B cell (primary cell): ENCODE results near the gene PRUNE1. TPM values are rescaled to one million over a fixed set of nuclear protein-coding genes. Genes with fewer than 3 reads are reported as not detected.

ENCODE experiments used
- ATAC-seq: fragments of 200-7000 bp; cut with Tn5 transposase; one replicate; pipeline ENCODE4 v1.10.0; 2021; ENCODE audit warnings: low read depth, mild to moderate bottlenecking, moderate number of reproducible peaks, moderate library complexity
- CTCF ChIA-PET: fragments of 350-600 bp; sonication (Branson Sonifier 250); formaldehyde crosslinking; loops from one replicate; lab custom pipeline; 2021; ENCODE audit warnings: antibody characterized with exemption, inconsistent platforms; lab: Charles Lee
- POLR2A ChIA-PET: fragments of 350-600 bp; sonication (Branson Sonifier 250); formaldehyde crosslinking; loops from one replicate; lab custom pipeline; 2021; ENCODE audit warnings: antibody characterized with exemption; lab: Charles Lee
- DNase-seq: peaks from one replicate; pipeline ENCODE4 v3.0.0; 2013
- H2AFZ ChIP-seq: 2 replicates; pipeline ENCODE4 v1.6.1; 2012; ENCODE audit warnings: mild to moderate bottlenecking, low read depth, low read length; ENCODE audit not compliant: insufficient read depth, poor library complexity, severe bottlenecking
- H3K27ac ChIP-seq, 2 donors: 1 replicate in 1 of 2; 2 replicates in 1 of 2; pipeline ENCODE4 v1.5.1; 2012 to 2013; ENCODE audit warnings: low read length in 2 of 2, mild to moderate bottlenecking in 2 of 2, moderate library complexity in 1 of 2
- H3K27me3 ChIP-seq, 4 experiments: fragments of 200-600 bp in 1 of 4; sonication (generic) in 1 of 4; replicated peaks in 1 of 4; 1 replicate in 2 of 4; 2 replicates in 2 of 4; pipeline versions ENCODE4 v1.6.1 to v1.7.0; 2013 to 2016; ENCODE audit warnings: low read length in 3 of 4, mild to moderate bottlenecking in 2 of 4, mixed read lengths in 1 of 4, moderate library complexity in 1 of 4; ENCODE audit not compliant: insufficient read depth in 4 of 4, control insufficient read depth in 3 of 4; ENCODE audit errors: control extremely low read depth in 1 of 4
- H3K36me3 ChIP-seq, 2 experiments: replicated peaks in 1 of 2; 1 replicate in 1 of 2; 2 replicates in 1 of 2; pipeline versions ENCODE4 v1.6.1 to v1.7.1; 2013; ENCODE audit warnings: low read length in 1 of 2; ENCODE audit not compliant: insufficient read depth in 2 of 2, control insufficient read depth in 1 of 2; ENCODE audit errors: control extremely low read depth in 1 of 2, extremely low read depth in 1 of 2
- H3K4me1 ChIP-seq, 2 donors: fragments of 200-600 bp in 1 of 2; sonication (generic) in 1 of 2; 1 replicate in 1 of 2; 2 replicates in 1 of 2; pipeline versions ENCODE4 v1.5.1 to v1.6.1; 2013 to 2017; ENCODE audit warnings: low read length in 2 of 2; ENCODE audit not compliant: control insufficient read depth in 2 of 2, insufficient read depth in 2 of 2
- H3K4me2 ChIP-seq: replicated peaks from 2 replicates; pipeline ENCODE3; 2012; ENCODE audit warnings: mild to moderate bottlenecking, low read depth, low read length; ENCODE audit not compliant: poor library complexity, severe bottlenecking
- H3K4me3 ChIP-seq, 5 experiments: fragments of 200-600 bp in 1 of 5; sonication (generic) in 1 of 5; 1 replicate in 3 of 5; 2 replicates in 2 of 5; pipeline versions ENCODE4 v1.5.1 to v1.7.0; 2011 to 2016; ENCODE audit warnings: low read length in 4 of 5, mild to moderate bottlenecking in 4 of 5, low read depth in 2 of 5, control low read depth in 1 of 5, moderate library complexity in 1 of 5; ENCODE audit not compliant: insufficient read depth in 1 of 5; ENCODE audit errors: control extremely low read depth in 1 of 5, extremely low read depth in 1 of 5
- H3K79me2 ChIP-seq: fragments of 200-600 bp; sonication (generic); one replicate; pipeline ENCODE4 v1.6.0; 2016; ENCODE audit warnings: low read length; ENCODE audit not compliant: control insufficient read depth, insufficient read depth
- H3K9ac ChIP-seq: fragments of 200-600 bp; sonication (generic); 2 replicates; pipeline ENCODE4 v1.6.1; 2017; ENCODE audit warnings: mild to moderate bottlenecking, low read length, moderate library complexity
- H3K9me3 ChIP-seq, 3 donors: one replicate each; pipeline versions ENCODE4 v1.6.1 to v1.7.1; 2013; ENCODE audit warnings: low read length in 2 of 3; ENCODE audit not compliant: control insufficient read depth in 2 of 3, insufficient read depth in 1 of 3; ENCODE audit errors: control extremely low read depth in 1 of 3
- H4K20me1 ChIP-seq: 2 replicates; pipeline ENCODE4 v1.6.0; 2012; ENCODE audit warnings: mild to moderate bottlenecking, low read length; ENCODE audit not compliant: insufficient read depth, control insufficient read depth, poor library complexity, severe bottlenecking
- H3K27ac Mint-ChIP-seq: one replicate; pipeline ENCODE4 v1.8.0; 2021; ENCODE audit warnings: mixed read lengths
- H3K27me3 Mint-ChIP-seq: one replicate; pipeline ENCODE4 v1.8.0; 2021; ENCODE audit warnings: mixed read lengths
- H3K4me1 Mint-ChIP-seq: one replicate; pipeline ENCODE4 v1.8.0; 2021; ENCODE audit warnings: mixed read lengths
- H3K4me3 Mint-ChIP-seq: one replicate; pipeline ENCODE4 v1.8.0; 2021; ENCODE audit warnings: mixed read lengths
- H3K9me3 Mint-ChIP-seq: one replicate; pipeline ENCODE4 v1.8.0; 2022; ENCODE audit warnings: mixed read lengths; ENCODE audit not compliant: insufficient read depth
- EZH2 ChIP-seq: IDR thresholded peaks from 2 replicates; pipeline ENCODE4 v1.6.1; 2012; ENCODE audit warnings: borderline replicate concordance, low read depth, mild to moderate bottlenecking, moderate library complexity, low read length; ENCODE audit not compliant: insufficient read depth, poor library complexity, severe bottlenecking
- WGBS: methylation state at CpG from one replicate; pipeline ENCODE4 v1.1.5; 2013; ENCODE audit warnings: missing lambda C conversion rate; ENCODE audit not compliant: insufficient coverage; 5-methylcytosine and 5-hydroxymethylcytosine counted together
- intact Hi-C: fragments of 100-400 bp; cut with micrococcal nuclease; formaldehyde crosslinking; loops from one replicate; pipeline ENCODE4 v1.10.0; 2022
- polyA plus RNA-seq: library from polyadenylated mRNA; depleted of rRNA; stranded (reverse); fragments of >200 nt; gene quantifications from 2 replicates; pipeline ENCODE4 v1.2.3, GENCODE V29; 2012
- total RNA-seq, 2 donors: library from RNA; stranded (reverse); fragments of 120-200 nt in 1 of 2; gene quantifications; 1 replicate in 1 of 2; 2 replicates in 1 of 2; pipeline versions ENCODE4 v1.2.3 to v1.2.4, GENCODE V29; 2013 to 2022
- TF ChIP-seq, protein P1 (sequence below): fragments of 200-600 bp; IDR thresholded peaks from one replicate; pipeline ENCODE4 v1.8.0; 2022; ENCODE audit warnings: antibody characterized with exemption, mild to moderate bottlenecking

The PRUNE1 gene
- total and polyA plus RNA-seq, 2 donors (not counting 1 experiment from before 2014, with no cell fraction given): 15.9 to 21.3 TPM

GRCh38 chr1:150969626-150970025 is 38.6 kb upstream of the PRUNE1 start:
- H3K9me3 Mint-ChIP-seq: no peaks in the 10 kb centered on the region
- Histone ChIP-seq H3K27me3 (no peaks in the 10 kb centered on the region), H4K20me1 (peaks cover 56% of the 10 kb centered on the region), H3K9ac (no peak overlapping the region), H3K4me1 (peaks cover 23 to 31% of the 10 kb centered on the region in 2 donors), H3K4me3 (no peak overlapping the region), H3K79me2 (peaks cover 54% of the 10 kb centered on the region), H3K9me3 (no peaks in the 10 kb centered on the region), H3K4me2 (no peak overlapping the region), H3K27ac (no peak overlapping the region), H2AFZ (no peak overlapping the region), H3K36me3 (peaks cover 2 to 39% of the 10 kb centered on the region in 2 experiments)
- ChIA-PET CTCF (interaction anchor here (0.7 to 1.8 kb wide), 2 partner anchors 10 to 12 kb away, joined by 3 to 9 read pairs; no protein-coding TSS in a partner anchor), POLR2A (no interaction called here)
- H3K27ac Mint-ChIP-seq: peak overlapping the region; percentile 20
- intact Hi-C loops: no loop called here
- peaks cover 35% of the 10 kb centered on the region for H3K4me1 Mint-ChIP-seq
- no peaks in the 10 kb centered on the region for H3K27me3 Mint-ChIP-seq
- TF ChIP-seq, protein P1, sequence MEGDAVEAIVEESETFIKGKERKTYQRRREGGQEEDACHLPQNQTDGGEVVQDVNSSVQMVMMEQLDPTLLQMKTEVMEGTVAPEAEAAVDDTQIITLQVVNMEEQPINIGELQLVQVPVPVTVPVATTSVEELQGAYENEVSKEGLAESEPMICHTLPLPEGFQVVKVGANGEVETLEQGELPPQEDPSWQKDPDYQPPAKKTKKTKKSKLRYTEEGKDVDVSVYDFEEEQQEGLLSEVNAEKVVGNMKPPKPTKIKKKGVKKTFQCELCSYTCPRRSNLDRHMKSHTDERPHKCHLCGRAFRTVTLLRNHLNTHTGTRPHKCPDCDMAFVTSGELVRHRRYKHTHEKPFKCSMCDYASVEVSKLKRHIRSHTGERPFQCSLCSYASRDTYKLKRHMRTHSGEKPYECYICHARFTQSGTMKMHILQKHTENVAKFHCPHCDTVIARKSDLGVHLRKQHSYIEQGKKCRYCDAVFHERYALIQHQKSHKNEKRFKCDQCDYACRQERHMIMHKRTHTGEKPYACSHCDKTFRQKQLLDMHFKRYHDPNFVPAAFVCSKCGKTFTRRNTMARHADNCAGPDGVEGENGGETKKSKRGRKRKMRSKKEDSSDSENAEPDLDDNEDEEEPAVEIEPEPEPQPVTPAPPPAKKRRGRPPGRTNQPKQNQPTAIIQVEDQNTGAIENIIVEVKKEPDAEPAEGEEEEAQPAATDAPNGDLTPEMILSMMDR: no peak
- TF ChIP-seq EZH2: no peak
- no peak for ATAC-seq
- no peak for DNase-seq
- no peak overlapping the region for H3K4me3 Mint-ChIP-seq
- WGBS: 59% methylated on average over 2 of the region's 3 CpGs

DNA sequence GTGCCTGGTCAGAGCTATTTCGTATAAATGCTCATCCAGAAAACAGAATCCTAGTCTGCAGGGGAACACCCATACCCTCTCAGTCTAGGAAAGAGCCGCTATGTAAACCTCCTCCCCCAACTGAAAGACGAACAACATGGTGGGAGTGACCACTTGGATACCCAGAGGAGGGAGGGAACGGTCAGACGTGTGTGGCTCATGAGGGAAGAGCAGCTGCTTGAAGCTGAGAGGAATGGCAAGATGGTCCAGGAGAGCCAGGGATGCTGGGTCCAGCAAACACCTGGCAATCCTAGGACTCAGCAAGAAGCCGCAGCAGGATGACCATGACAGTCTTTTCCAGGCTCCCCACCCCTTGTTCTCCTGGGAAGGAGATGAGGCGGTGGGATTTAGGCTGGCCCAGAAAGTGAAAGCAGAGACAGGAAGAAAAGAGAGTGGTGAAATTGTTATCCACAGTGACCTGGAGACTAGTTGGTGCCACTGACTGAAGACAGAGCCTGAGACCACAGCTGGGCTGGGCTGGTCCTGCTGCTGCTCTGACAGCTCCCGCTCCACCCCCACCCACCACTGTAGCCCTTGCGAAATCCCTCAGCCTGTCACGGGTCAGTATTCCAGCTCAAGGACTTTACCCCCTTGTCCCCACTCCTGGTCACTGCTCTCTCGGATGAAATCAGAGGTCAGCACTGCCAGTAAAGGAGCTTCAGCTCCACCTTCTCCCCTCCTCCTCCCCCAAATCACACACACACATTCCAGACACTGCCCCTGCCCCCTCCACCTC is 37.3 kb upstream of the PRUNE1 start:
- Histone ChIP-seq H3K9me3 (no peaks in the 10 kb centered on the region), H2AFZ (no peak overlapping the region), H4K20me1 (peaks cover 56% of the 10 kb centered on the region), H3K4me2 (no peak overlapping the region), H3K9ac (no peak overlapping the region), H3K27me3 (no peaks in the 10 kb centered on the region), H3K36me3 (peaks cover 0 to 29% of the 10 kb centered on the region in 2 experiments), H3K4me3 (no peak overlapping the region), H3K27ac (peak overlapping the region in 1 of 2 donors; percentile 52), H3K4me1 (peaks cover 26 to 37% of the 10 kb centered on the region in 2 donors), H3K79me2 (peaks cover 59% of the 10 kb centered on the region)
- peaks cover 36% of the 10 kb centered on the region for H3K4me1 Mint-ChIP-seq
- WGBS: 94% methylated on average over 9 of the region's 11 CpGs
- POLR2A ChIA-PET: no interaction called here
- no peak overlapping the region for H3K4me3 Mint-ChIP-seq
- peak overlapping the region; percentile 75 for H3K27ac Mint-ChIP-seq
- TF ChIP-seq EZH2: no peak
- H3K27me3 Mint-ChIP-seq: no peaks in the 10 kb centered on the region
- no peak for DNase-seq
- ATAC-seq: no peak
- intact Hi-C loops: no loop called here
- no peaks in the 10 kb centered on the region for H3K9me3 Mint-ChIP-seq
- CTCF ChIA-PET: interaction anchor here (0.6 to 1.8 kb wide), 2 partner anchors 9 to 16 kb away, joined by 8 to 9 read pairs; no protein-coding TSS in a partner anchor
